GM12892 (cell line): ENCODE measurements around the gene STX18.

Experiments used
- DNase-seq: peaks from one replicate; pipeline ENCODE4 v3.0.0; 2011; ENCODE audit not compliant: insufficient read length
- FAIRE-seq: peaks from 2 replicates; lab custom pipeline; 2011; peaks lifted over from hg19 to GRCh38; lab: Jason Lieb, UNC
- POLR2A ChIP-seq: IDR thresholded peaks from 2 replicates; pipeline ENCODE4 v1.6.1; 2011; ENCODE audit warnings: low read depth, low read length, control low read depth
- POLR2AphosphoS5 ChIP-seq: IDR thresholded peaks from 2 replicates; pipeline ENCODE4 v1.6.1; 2011; ENCODE audit warnings: low read depth, low read length, control low read depth
- TAF1 ChIP-seq: IDR thresholded peaks from 2 replicates; pipeline ENCODE4 v1.6.1; 2011; ENCODE audit warnings: low read depth, mild to moderate bottlenecking, control low read depth, low read length, borderline replicate concordance

STX18 gene

DNA sequence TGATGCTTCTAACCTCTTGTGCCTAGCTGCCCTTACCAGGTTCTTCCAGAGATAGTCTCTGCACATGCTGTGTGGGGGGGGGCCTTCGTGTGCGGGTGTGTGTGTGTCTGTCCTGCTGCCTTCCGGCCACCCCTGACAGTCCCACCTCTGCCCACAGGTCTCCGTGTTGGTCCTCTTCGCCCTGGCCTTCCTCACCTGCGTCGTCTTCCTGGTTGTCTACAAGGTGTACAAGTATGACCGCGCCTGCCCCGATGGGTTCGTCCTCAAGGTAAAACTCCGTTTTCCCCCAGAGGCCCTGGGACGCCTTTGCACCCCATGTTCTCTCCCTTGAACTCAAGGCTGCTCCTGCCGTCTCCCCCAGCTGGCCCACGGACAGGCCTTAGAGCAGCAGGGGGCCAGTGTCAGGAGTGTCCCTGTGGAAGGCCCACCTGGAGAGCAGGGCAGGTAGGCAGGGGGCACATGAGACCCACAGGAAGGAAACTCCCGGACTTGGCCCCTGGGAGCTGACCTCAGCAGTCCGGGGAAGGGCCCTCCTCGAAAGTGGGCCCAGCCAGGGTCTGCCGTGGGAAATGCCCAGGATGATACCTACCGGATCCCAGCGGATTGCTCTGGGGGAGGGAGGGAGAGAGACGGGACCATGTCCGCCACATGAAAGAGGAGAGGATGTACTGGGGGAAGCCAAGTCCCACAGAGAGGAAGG lies 132.3 kb downstream of the STX18 start:
- FAIRE-seq (no peak), DNase-seq (no peak)
- TF ChIP-seq TAF1 (no peak), POLR2A (no peak), POLR2AphosphoS5 (no peak)

DNA sequence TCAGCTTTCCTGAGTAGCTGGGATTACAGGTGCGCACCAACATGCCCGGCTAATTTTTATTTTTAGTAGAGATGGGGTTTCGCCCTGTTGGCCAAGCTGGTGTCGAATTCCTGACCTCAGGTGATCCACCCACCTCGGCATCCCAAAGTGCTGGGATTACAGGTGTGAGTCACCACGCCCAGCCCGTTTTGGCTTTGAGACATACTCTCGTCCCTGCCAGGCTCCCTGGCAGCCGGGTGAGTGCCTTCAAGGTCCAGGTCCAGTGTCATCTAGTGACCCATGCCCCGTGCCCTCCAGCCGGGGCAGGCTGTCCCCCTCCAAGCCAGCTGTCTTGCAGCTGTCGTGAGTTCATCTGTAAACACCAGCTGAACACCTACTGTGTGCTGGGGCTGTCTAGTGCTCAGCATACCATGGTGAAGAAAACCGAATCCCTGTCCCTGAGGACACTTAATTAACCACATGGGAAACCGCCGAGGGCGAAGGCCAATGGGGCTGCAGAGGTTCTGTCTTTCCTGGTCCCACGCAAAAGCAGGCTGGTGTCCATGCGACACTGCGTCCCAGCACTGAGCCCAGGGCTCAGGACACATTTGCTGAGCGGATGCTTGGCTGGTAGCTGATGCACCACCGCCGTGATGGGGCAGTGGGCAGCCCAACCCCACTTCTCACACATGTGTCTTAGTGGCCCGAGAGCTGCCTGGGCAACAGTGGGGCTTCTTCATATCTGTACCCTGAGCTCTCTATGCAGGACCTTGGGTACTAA lies 133.1 kb downstream of the STX18 start:
- DNase-seq (no peak), FAIRE-seq (no peak)
- TF ChIP-seq POLR2A (no peak), POLR2AphosphoS5 (no peak), TAF1 (no peak)

DNA sequence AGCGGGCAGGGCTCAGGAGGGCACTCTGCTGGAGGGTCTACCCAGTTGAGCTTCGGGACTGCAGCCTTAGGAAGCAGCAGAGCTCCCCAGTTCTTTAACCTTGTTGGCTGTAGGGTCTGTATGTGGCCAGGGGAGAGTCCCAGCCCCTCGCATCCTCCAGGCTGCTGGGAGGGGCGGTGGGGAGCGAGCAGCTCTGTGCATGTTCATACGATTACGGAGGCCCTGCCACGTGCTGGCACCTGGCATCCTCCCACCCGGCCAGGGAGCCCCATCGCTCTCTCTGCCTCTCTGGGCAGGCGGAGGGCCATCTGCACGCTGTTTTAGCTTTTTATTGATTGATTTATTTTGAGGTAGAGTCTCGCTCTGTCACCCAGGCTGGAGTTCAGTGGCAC lies 133.7 kb downstream of the STX18 start:
- no peak for TF ChIP-seq POLR2AphosphoS5
- no peak for TF ChIP-seq TAF1
- TF ChIP-seq POLR2A: no peak
- DNase-seq (no peak), FAIRE-seq (no peak)

DNA sequence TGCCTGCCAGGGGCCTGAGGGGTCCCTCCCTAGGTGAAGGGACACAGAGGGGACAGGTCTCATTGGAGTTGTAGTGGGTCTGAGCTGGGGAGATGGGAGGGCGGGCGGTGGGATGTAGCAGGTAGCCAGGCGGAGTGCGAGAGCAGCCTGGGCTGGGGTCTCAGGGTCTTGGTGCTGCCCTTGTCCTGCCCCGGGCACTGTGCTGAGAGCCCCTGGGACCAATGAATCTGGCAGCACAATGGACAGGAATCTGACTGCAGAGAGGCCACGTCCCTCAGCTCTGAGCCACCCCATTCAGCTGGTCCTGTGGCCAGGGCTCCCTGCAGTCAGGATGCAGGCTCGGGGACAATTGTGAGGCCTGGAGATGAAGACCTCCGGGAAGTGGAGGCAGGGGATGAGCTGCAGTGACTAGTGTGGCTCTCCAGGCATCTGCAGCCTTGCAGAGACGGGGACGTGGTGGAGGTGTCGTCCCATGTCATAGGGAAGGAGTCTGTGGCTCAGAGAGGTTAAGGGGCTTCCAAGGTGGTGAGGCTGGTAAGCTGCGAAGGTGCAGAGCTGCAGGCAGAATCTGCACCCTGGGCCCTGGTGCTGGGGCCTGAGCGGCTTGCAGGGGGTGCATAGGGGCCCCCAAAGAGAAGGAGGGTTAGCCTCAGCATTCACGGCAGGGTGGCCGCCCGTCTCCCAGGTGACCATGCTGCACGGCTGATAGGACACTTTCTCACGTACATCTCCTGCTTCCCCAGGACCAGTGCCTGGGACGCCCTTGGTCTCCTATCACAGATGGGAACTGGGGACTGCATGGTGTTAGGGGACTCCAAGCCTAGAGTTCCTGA lies 134.3 kb downstream of the STX18 start:
- no peak for TF ChIP-seq TAF1
- TF ChIP-seq POLR2AphosphoS5: no peak
- no peak for TF ChIP-seq POLR2A
- DNase-seq (no peak), FAIRE-seq (no peak)

DNA sequence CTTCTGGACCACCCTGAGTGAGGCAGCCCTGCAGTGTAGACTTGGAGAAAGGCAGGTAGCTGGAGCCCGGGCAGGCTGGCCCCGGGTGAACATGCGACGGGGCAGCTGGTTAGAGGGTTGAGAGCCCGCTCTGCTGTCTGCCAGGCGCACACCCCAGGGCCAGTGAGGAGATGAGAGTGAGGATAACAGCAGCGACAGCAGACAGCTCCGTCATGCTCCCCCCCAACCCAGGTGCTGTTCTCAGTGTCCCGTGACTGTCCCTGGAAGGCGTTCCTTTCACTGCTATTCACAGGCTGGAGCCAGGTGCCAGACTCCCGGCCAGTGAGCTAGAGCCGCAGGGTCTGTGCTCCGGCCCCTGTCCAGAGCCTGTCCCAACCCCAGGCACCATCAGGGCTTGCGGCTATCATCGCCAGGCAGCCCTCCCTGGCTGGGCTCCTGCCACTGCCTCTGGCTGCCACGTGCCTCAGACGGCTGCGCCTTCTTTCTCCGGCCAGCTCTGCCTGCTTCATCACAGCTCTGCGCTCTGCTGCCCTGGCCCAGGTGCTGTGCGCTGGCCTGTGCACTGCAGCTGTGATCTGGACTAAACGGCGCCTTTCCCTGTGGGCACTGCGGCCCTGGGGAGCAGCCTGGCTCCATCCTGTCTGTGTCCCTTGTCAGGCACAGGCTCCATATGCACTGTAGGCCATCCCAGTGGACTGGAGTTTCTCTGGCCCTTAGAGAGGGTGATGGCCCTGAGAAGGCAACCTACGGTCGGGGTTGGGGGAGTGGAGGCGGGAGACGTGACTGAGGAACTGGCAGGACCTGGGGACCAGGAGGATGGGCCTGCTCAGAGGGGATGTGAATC lies 135.2 kb downstream of the STX18 start:
- FAIRE-seq (no peak), DNase-seq (no peak)
- no peak for TF ChIP-seq POLR2A
- TF ChIP-seq POLR2AphosphoS5: no peak
- TF ChIP-seq TAF1: no peak

DNA sequence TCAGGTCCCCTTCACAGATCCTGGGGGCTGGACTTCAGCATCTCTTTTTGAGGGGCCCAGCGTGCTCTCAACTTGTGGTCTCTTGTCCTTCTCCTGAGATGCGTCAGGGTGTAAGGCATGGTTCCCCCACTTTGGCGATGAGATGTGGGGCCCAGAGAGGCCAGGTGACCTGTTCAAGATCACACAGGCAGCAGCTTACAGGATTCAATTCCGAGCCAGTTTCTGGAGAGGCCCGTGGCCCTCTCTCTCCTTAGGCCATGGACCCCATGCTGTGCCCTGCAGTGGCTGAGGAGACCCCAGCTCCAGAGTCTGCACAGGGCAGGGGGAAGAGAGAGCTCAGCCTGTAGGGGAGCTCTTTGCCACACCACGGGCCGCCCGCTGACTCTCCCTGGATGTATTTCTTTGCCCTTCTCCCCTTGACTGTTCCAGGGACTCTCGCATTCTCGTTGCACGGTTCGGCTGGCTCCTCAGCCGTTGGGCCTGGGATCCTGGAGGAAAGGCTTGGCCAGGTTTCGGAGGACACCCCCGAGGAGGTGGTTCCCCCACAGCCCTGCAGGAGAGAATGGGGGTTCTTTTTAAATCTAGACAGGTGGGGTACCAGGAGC lies 136.4 kb downstream of the STX18 start:
- FAIRE-seq (no peak), DNase-seq (no peak)
- TF ChIP-seq TAF1 (no peak), POLR2AphosphoS5 (no peak), POLR2A (no peak)

DNA sequence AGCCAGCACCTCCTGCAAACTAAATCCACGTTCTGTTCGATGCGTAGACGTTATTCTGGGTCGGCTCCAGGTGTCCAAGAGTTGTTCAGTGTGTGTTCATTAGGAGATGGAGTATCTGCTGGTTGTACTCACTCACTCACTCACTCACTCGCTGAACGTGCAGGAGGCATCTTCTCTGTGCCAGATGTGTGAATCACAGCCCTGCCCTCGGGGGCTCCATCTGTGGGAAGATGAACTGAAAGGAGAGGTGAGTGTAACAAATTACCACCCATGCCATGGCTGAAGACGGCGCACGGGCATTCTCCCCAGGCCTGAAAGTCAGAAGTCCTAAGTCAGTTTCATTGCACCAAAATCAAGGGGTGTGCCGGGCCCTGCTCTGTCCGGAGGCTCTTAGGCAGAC lies 138.9 kb downstream of the STX18 start:
- DNase-seq (no peak), FAIRE-seq (no peak)
- TF ChIP-seq TAF1 (no peak), POLR2AphosphoS5 (no peak), POLR2A (no peak)

DNA sequence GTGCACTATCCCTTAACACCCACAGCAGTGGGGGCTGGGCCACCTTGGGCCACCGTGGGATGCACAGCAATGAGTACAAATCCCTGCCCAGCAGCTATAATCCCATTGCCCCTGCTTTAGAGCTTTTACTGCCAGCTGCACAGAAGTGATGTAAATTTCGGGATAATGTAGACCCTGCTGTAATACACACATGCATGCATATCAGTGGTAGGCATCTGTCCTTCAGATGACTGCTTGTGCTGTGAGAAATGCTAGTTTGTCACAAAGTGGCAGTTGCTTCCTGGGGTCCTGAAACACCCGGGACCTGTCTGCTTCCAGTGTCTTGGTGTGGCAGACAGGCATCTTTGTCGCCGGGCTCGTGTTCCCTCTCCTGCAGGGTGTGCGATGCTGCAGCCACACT lies 140.8 kb downstream of the STX18 start:
- FAIRE-seq (no peak), DNase-seq (no peak)
- no peak for TF ChIP-seq POLR2A
- no peak for TF ChIP-seq TAF1
- TF ChIP-seq POLR2AphosphoS5: no peak

DNA sequence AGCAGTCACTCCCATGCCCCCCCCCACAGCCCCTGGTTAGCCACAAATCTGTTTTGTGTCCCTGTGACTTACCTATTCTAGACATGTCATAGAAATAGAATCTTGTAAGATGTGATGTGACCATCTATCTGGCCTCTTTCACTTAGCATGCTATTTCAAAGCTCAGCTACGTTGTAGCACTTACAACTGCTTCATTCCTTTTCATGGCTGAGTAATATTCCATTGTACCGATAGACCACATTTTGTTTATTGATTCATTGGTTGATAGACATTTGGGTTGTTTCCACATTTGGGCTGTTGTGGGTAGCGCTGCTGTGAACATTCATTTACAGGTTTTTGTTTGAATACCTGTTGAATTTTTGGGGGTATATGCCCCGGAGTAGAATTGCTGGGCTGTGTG lies 143.4 kb downstream of the STX18 start:
- DNase-seq: no peak
- no peak for FAIRE-seq
- TF ChIP-seq TAF1 (no peak), POLR2A (no peak), POLR2AphosphoS5 (no peak)

DNA sequence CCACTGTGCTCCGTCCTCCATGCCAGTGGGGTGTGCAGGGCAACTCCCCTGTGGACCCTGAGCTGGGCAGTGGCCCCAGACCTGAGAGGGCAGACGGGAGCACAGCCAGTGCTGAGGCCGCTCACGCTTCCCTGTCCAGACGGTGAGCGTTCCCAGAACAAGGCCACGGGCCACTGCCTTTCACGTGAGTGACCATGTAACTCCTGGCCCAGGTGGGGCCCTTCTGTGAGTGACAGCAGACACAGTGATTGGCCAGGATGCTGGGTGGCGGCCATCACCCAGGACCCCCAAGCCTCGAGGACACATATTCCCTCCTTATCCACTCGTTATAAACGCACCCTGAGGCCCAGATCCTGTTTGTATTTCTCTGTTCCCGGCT lies 144.4 kb downstream of the STX18 start:
- DNase-seq (no peak), FAIRE-seq (no peak)
- TF ChIP-seq TAF1: no peak
- no peak for TF ChIP-seq POLR2A
